SK-N-SH (cell line): ENCODE results near the gene TCF19. TPM values are rescaled to one million over a fixed set of nuclear protein-coding genes. Genes with fewer than 3 reads are reported as not detected.

ENCODE experiments used
- CTCF ChIA-PET: fragments of 300-600, 350-600 bp; formaldehyde crosslinking; extraction: SDS; loops from one replicate; lab custom pipeline; 2021; lab: Yijun Ruan, JAX
- POLR2A ChIA-PET: fragments of 350-600 bp; sonication (Branson Sonifier 250); formaldehyde crosslinking; extraction: SDS; loops from one replicate; lab custom pipeline; 2020; ENCODE audit warnings: antibody characterized with exemption, inconsistent platforms; lab: Yijun Ruan, JAX
- DNase-seq: peaks from one replicate; pipeline ENCODE4 v3.0.0; 2012
- H2AFZ ChIP-seq: fragments of 200-600 bp; sonication (generic); 2 replicates; pipeline ENCODE4 v1.8.1; 2016; ENCODE audit warnings: antibody characterized with exemption, mild to moderate bottlenecking, low read depth
- H3F3A ChIP-seq: fragments of 200-600 bp; sonication (generic); replicated peaks from 2 replicates; pipeline ENCODE3; 2016; ENCODE audit warnings: antibody characterized with exemption, mild to moderate bottlenecking; ENCODE audit not compliant: insufficient read depth
- H3K27ac ChIP-seq, 2 experiments: fragments of 200-500 bp in 1 of 2; fragments of 200-600 bp in 1 of 2; sonication (Bioruptor generic) in 1 of 2; sonication (generic), shearing (Covaris generic) in 1 of 2; 2 replicates each; pipeline versions ENCODE4 v1.5.1 to v1.6.1; 2014 to 2016; ENCODE audit warnings: low read depth in 2 of 2, inconsistent platforms in 1 of 2, low read length in 1 of 2, mild to moderate bottlenecking in 1 of 2, mixed read lengths in 1 of 2
- H3K27me3 ChIP-seq: fragments of 200-600 bp; sonication (generic), shearing (Covaris generic); 2 replicates; pipeline ENCODE4 v1.6.1; 2016; ENCODE audit warnings: mixed run types; ENCODE audit not compliant: insufficient read depth
- H3K36me3 ChIP-seq, 2 experiments: fragments of 200-500 bp in 1 of 2; fragments of 200-600 bp in 1 of 2; sonication (Bioruptor generic) in 1 of 2; sonication (generic) in 1 of 2; replicated peaks in 1 of 2; 2 replicates each; pipeline versions ENCODE3 to v1.5.1; 2014 to 2016; ENCODE audit warnings: low read length in 1 of 2, mild to moderate bottlenecking in 1 of 2; ENCODE audit not compliant: insufficient read depth in 2 of 2, control insufficient read depth in 1 of 2
- H3K4me1 ChIP-seq, 2 experiments: fragments of 200-500 bp in 1 of 2; fragments of 200-600 bp in 1 of 2; sonication (Bioruptor generic) in 1 of 2; sonication (generic), shearing (Covaris generic) in 1 of 2; 2 replicates each; pipeline versions ENCODE4 v1.5.1 to v1.6.1; 2014 to 2016; ENCODE audit warnings: low read depth in 1 of 2, low read length in 1 of 2, mixed run types in 1 of 2; ENCODE audit not compliant: insufficient read depth in 2 of 2, control insufficient read depth in 1 of 2
- H3K4me2 ChIP-seq: fragments of 200-600 bp; sonication (generic), shearing (Covaris generic); 2 replicates; pipeline ENCODE4 v1.6.1; 2017; ENCODE audit warnings: mixed run types
- H3K4me3 ChIP-seq, 2 experiments: fragments of 200-500 bp in 1 of 2; fragments of 200-600 bp in 1 of 2; sonication (Bioruptor generic) in 1 of 2; sonication (generic), shearing (Covaris generic) in 1 of 2; 2 replicates each; pipeline versions ENCODE4 v1.5.1 to v1.8.1; 2014 to 2016; ENCODE audit warnings: low read depth in 2 of 2, inconsistent platforms in 1 of 2, low read length in 1 of 2, mild to moderate bottlenecking in 1 of 2, mixed read lengths in 1 of 2, moderate library complexity in 1 of 2
- H3K79me2 ChIP-seq: fragments of 200-600 bp; sonication (generic); 2 replicates; pipeline ENCODE4 v1.8.1; 2017; ENCODE audit warnings: mild to moderate bottlenecking; ENCODE audit not compliant: insufficient read depth
- H3K9ac ChIP-seq: fragments of 200-600 bp; sonication (generic); 2 replicates; pipeline ENCODE4 v1.6.1; 2017; ENCODE audit warnings: mixed run types
- H3K9me2 ChIP-seq: fragments of 200-600 bp; sonication (generic); 2 replicates; pipeline ENCODE4 v1.6.1; 2017; ENCODE audit warnings: mixed run types
- H3K9me3 ChIP-seq: fragments of 200-600 bp; sonication (generic); 2 replicates; pipeline ENCODE4 v1.6.1; 2017; ENCODE audit warnings: mixed run types, mild to moderate bottlenecking, moderate library complexity
- H4K20me1 ChIP-seq: fragments of 200-600 bp; sonication (generic); 2 replicates; pipeline ENCODE4 v1.6.1; 2017; ENCODE audit warnings: mild to moderate bottlenecking, mixed run types; ENCODE audit not compliant: insufficient read depth
- EZH2phosphoT487 ChIP-seq: fragments of 200-600 bp; sonication (generic); IDR thresholded peaks from 2 replicates; pipeline ENCODE4 v1.6.1; 2017; ENCODE audit warnings: low read depth, mixed run types, mild to moderate bottlenecking, antibody characterized with exemption, moderate library complexity, borderline replicate concordance
- GABPA ChIP-seq: IDR thresholded peaks from 2 replicates; pipeline ENCODE4 v1.4.0; 2012; ENCODE audit warnings: low read depth, mild to moderate bottlenecking
- MEF2A ChIP-seq: IDR thresholded peaks from 2 replicates; pipeline ENCODE4 v1.4.0; 2012; ENCODE audit warnings: low read depth, borderline replicate concordance
- MXI1 ChIP-seq: IDR thresholded peaks from 2 replicates; pipeline ENCODE4 v1.6.1; 2012; ENCODE audit warnings: mild to moderate bottlenecking, low read depth, low read length, improper control_type of control experiment
- NFIC ChIP-seq: IDR thresholded peaks from 2 replicates; pipeline ENCODE4 v1.4.0; 2012; ENCODE audit warnings: borderline replicate concordance
- POLR2AphosphoS5 ChIP-seq: IDR thresholded peaks from 2 replicates; pipeline ENCODE4 v1.6.1; 2012; ENCODE audit warnings: low read depth, low read length
- RAD21 ChIP-seq: IDR thresholded peaks from 2 replicates; pipeline ENCODE4 v1.6.1; 2012; ENCODE audit warnings: mild to moderate bottlenecking, low read length
- REST ChIP-seq: IDR thresholded peaks from 2 replicates; pipeline ENCODE4 v1.6.1; 2012; ENCODE audit warnings: mild to moderate bottlenecking, low read depth, low read length, moderate library complexity
- TCF12 ChIP-seq: IDR thresholded peaks from 2 replicates; pipeline ENCODE4 v1.4.0; 2012
- TEAD4 ChIP-seq: IDR thresholded peaks from 2 replicates; pipeline ENCODE4 v1.4.0; 2012; ENCODE audit warnings: mild to moderate bottlenecking, borderline replicate concordance; ENCODE audit not compliant: insufficient read depth
- ZBTB33 ChIP-seq: IDR thresholded peaks from 2 replicates; pipeline ENCODE4 v1.4.0; 2012; ENCODE audit warnings: low read depth, borderline replicate concordance
- WGBS: methylation state at CpG from one replicate; pipeline ENCODE4 v1.1.6; 2017; ENCODE audit warnings: low lambda C conversion rate; 5-methylcytosine and 5-hydroxymethylcytosine counted together
- polyA plus RNA-seq, 3 experiments: library from polyadenylated mRNA; depleted of rRNA; stranded (reverse); fragments of >200 nt; gene quantifications; 2 replicates each; pipeline ENCODE4 v1.2.3, GENCODE V29; 2012

The TCF19 gene
- polyA plus RNA-seq, 1 of the 3 experiments (the other 2 are of a cell fraction): 9.3 TPM

- Histone ChIP-seq H3K9ac (no peak overlapping the region), H3K36me3 (peaks cover 0 to 6% of the 10 kb centered on the region in 2 experiments), H3K27me3 (no peaks in the 10 kb centered on the region), H3K27ac (no peak overlapping the region), H3K9me3 (no peaks in the 10 kb centered on the region), H3K4me1 (peaks cover 4 to 7% of the 10 kb centered on the region in 2 experiments; a peak in 2 of 4 replicates), H3K4me2 (peak overlapping the region; percentile 62; the same call in 1 of the 2 replicates), H2AFZ (no peak overlapping the region), H3K79me2 (peaks cover 15% of the 10 kb centered on the region; the same call in 1 of the 2 replicates), H4K20me1 (no peaks in the 10 kb centered on the region), H3K9me2 (no peaks in the 10 kb centered on the region), H3F3A (no peaks in the 10 kb centered on the region), H3K4me3 (no peak overlapping the region)
- no peak for DNase-seq
- ChIA-PET CTCF (interaction anchor here (1.1 kb wide), 1 partner anchor 164 kb away, joined by 3 read pairs; no protein-coding TSS in a partner anchor), POLR2A (no interaction called here)
- no peak for TF ChIP-seq TEAD4
- no peak for TF ChIP-seq REST
- no peak for TF ChIP-seq MEF2A
- no peak for TF ChIP-seq RAD21
- TF ChIP-seq TCF12: no peak
- TF ChIP-seq POLR2AphosphoS5: no peak
- TF ChIP-seq EZH2phosphoT487: no peak
- TF ChIP-seq ZBTB33: no peak
- no peak for TF ChIP-seq MXI1
- TF ChIP-seq GABPA: no peak
- no peak for TF ChIP-seq NFIC
- 58% methylated on average over 11 of the region's 11 CpGs for WGBS
Measured at GRCh38 chr6:31202259-31203166, 44.1 kb downstream of the TCF19 start.
